Stimulated activated CD8-positive, alpha-beta memory T cell treated with anti-CD3 and anti-CD28 coated beads, Interleukin-7, amount 100 ng/mL, for 4 hours (primary cell): ENCODE measurements around the gene OR11H7.
"Not testable (repeated sequence)": the region's sequence is repeated elsewhere in the genome, so short reads cannot be mapped to it uniquely, and the experiment has no call there.

ENCODE experiments used
- DNase-seq, 2 donors: peaks; one replicate each; pipeline ENCODE4 v3.0.0-alpha.2; 2020; ENCODE audit warnings: low read depth in 2 of 2

Gene OR11H7

GRCh38 chr14:20278414-20278813 is 49.6 kb downstream of the OR11H7 start:
- DNase-seq = no peak

- not testable (repeated sequence) for DNase-seq
Observed at GRCh38 chr14:20280265-20280664, 51.5 kb downstream of the OR11H7 start.
